Activated CD4-positive, alpha-beta T cell treated with anti-CD3 and anti-CD28 coated beads, Interleukin-2, amount 10 ng/mL, durations not matched to agents 7 days and 5 days (primary cell): Measurements from ENCODE around the gene HNRNPLL. TPM values are rescaled to one million over a fixed set of nuclear protein-coding genes. Genes with fewer than 3 reads are reported as not detected.

Experiments
- CTCF ChIA-PET: fragments of 350-600 bp; sonication (Branson Sonifier 250); formaldehyde crosslinking; loops from one replicate; lab custom pipeline; 2021; ENCODE audit warnings: antibody characterized with exemption; lab: Charles Lee
- POLR2A ChIA-PET: fragments of 350-600 bp; sonication (Branson Sonifier 250); formaldehyde crosslinking; loops from one replicate; lab custom pipeline; 2021; ENCODE audit warnings: antibody characterized with exemption; lab: Charles Lee
- DNase-seq: peaks from one replicate; pipeline ENCODE4 v3.0.0-alpha.2; 2020
- H3K27ac Mint-ChIP-seq: one replicate; pipeline ENCODE4 v1.8.0; 2021; ENCODE audit warnings: mild to moderate bottlenecking, moderate library complexity, mixed read lengths
- H3K27me3 Mint-ChIP-seq: one replicate; pipeline ENCODE4 v1.8.0; 2021; ENCODE audit warnings: mixed read lengths
- H3K36me3 Mint-ChIP-seq: one replicate; pipeline ENCODE4 v1.8.0; 2021; ENCODE audit warnings: low read depth, mixed read lengths
- H3K4me1 Mint-ChIP-seq: one replicate; pipeline ENCODE4 v1.8.0; 2021; ENCODE audit warnings: mixed read lengths
- H3K4me3 Mint-ChIP-seq: one replicate; pipeline ENCODE4 v1.8.0; 2021; ENCODE audit warnings: mild to moderate bottlenecking, moderate library complexity, mixed read lengths
- H3K9me3 Mint-ChIP-seq: one replicate; pipeline ENCODE4 v1.8.0; 2021; ENCODE audit warnings: mixed read lengths
- total RNA-seq, 2 experiments: library from RNA; stranded (reverse); gene quantifications; one replicate each; pipeline ENCODE4 v1.2.3, GENCODE V29; 2021

HNRNPLL gene
- total RNA-seq, 2 experiments from 2014 or later = 54.2 to 55.8 TPM

DNA sequence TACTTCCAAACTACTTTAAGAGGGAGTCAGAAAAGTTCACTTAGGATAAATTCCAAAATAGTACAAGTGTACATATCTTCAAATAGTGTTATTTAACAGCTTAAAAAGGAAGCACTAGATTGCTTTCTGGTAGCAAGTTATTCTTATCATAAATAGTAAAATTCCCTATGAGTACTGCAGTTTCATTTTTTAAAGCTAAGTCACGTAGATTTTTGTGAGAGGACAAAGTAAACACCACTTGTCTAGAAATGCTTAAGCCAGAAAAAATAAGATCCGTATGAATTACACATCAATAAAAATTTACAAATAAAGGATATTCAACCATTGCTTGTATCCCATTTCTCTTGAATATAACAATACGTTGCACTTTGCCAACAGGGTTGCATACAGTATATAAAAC is 19.2 kb downstream of the HNRNPLL start:
- H3K36me3 Mint-ChIP-seq = peaks cover 37% of the 10 kb centered on the region

DNA sequence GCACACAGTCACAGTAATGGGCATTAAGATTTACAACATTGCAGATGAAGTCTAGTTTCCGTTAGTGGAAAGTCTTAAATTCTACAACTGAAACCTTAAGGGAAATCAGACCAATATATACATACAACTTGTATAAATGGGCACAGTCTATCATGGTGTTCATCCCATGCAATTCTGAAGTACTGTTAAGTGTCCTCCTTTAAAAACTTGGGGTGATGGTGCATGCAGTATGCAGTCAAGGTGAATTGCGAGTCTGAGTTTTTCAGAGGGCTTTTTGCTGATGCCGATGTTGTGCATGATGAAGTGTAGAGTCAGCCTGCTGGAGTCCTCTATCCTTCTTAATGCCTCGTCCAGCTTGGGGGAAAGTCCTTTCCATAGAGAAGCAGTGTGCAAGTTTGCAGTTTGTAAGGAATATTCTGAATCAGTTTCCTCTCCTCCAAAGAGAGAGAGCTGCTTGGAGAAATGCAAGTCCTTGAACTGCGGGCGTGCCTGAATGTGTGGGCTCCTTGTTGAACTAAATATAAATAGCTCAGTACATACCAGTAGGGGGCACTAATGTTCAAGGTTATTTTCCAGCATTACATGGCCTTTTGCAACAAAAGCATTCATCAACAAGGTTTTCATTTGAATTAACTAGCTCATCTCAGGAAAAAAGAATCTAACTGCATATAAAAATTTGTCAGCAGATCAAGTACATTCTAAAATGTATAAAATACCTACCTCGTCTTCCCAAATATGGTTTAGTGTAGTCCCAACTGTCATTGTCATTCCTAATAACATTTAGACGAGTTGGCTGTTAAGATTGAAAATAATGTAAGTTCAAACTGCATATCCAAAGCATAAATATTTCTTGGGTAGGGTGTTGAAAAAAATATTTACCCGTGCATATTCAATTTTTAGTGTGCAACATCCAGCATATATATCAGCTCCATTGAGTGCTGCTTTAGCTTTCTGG is 21.3 kb downstream of the HNRNPLL start:
- H3K36me3 Mint-ChIP-seq = peaks cover 44% of the 10 kb centered on the region

More for the DNA sequence above, 19.2 kb downstream of the HNRNPLL start:
- Mint-ChIP-seq H3K9me3 (no peaks in the 10 kb centered on the region), H3K27me3 (no peaks in the 10 kb centered on the region), H3K4me3 (no peak overlapping the region), H3K27ac (no peak overlapping the region), H3K4me1 (peaks cover 23% of the 10 kb centered on the region)
- ChIA-PET CTCF (interaction anchor here (0.5 to 1.9 kb wide), 5 partner anchors 24 to 148 kb away, joined by 3 to 5 read pairs (median 3); partner anchors contain the start of gene GALM), POLR2A (no interaction called here)
- no peak for DNase-seq

GRCh38 chr2:38580115-38580636 is 22.6 kb downstream of the HNRNPLL start:
- Mint-ChIP-seq H3K4me1 (peaks cover 16% of the 10 kb centered on the region), H3K27ac (no peak overlapping the region), H3K36me3 (peaks cover 39% of the 10 kb centered on the region), H3K9me3 (no peaks in the 10 kb centered on the region), H3K4me3 (no peak overlapping the region), H3K27me3 (no peaks in the 10 kb centered on the region)
- ChIA-PET CTCF (interaction anchor here (0.6 to 2.3 kb wide), 5 partner anchors 11 to 151 kb away, joined by 3 to 5 read pairs (median 3); no protein-coding TSS in a partner anchor), POLR2A (no interaction called here)
- DNase-seq = no peak

More for the DNA sequence above, 21.3 kb downstream of the HNRNPLL start:
- Mint-ChIP-seq H3K27me3 (no peaks in the 10 kb centered on the region), H3K27ac (no peak overlapping the region), H3K9me3 (no peaks in the 10 kb centered on the region), H3K4me3 (no peak overlapping the region), H3K4me1 (peaks cover 21% of the 10 kb centered on the region)
- POLR2A ChIA-PET = interaction anchor here (0.5 to 1.6 kb wide), 5 partner anchors 9 to 1240 kb away, joined by 3 to 7 read pairs (median 4); partner anchors contain the start of gene SRSF7
- DNase-seq = peak; percentile 58
- CTCF ChIA-PET = interaction anchor here (0.7 to 2.2 kb wide), 43 partner anchors 9 to 181 kb away, joined by 3 to 18 read pairs (median 4); partner anchors contain the start of genes GALM, HNRNPLL and SRSF7

DNA sequence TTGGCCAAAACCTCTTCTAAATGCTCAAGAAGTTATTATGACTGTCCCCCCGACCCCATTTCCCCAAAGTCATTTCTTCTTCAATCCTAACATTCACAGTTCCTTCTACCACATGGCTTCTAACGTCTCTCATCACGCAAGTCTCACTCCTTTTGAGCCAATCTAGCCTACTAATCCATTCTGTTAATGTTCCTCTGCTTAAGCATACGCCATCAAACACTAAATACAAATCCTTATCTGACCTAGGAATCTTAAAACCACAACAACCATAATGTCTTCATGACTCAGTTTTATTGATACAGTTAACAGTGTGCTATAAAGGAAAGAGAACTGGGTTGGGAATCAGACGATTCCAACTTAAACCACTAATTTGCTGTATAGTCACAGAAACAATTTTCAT is 23.9 kb downstream of the HNRNPLL start:
- ChIA-PET CTCF (interaction anchor here (0.5 to 2.3 kb wide), 4 partner anchors 25 to 432 kb away, joined by 3 to 5 read pairs (median 4); no protein-coding TSS in a partner anchor), POLR2A (no interaction called here)
- no peak overlapping the region for H3K4me3 Mint-ChIP-seq
- no peak for DNase-seq
- peaks cover 16% of the 10 kb centered on the region for H3K4me1 Mint-ChIP-seq
- peaks cover 42% of the 10 kb centered on the region for H3K36me3 Mint-ChIP-seq
- peak overlapping the region; percentile 14 for H3K27ac Mint-ChIP-seq
- no peaks in the 10 kb centered on the region for H3K27me3 Mint-ChIP-seq
- no peaks in the 10 kb centered on the region for H3K9me3 Mint-ChIP-seq

DNA sequence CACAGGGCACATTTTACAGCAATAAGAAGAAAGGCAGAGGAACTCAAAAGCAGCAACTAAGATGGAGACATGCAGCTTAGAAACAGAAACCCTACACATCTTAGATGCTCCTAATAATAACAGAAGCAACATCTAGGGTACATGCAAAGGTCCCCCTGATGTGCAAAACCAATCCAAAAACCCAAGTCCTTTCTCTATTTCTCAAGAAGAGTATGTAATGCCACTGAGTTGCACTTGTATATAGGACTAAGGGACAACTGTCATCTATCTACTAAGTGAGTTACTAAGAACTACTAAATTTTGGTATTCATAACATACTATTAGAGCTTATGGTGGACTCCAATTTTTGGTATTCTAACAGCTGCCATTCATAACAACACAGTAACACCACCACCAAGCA is 28.4 kb downstream of the HNRNPLL start:
- ChIA-PET CTCF (interaction anchor here (1.0 to 1.9 kb wide), 4 partner anchors 9 to 167 kb away, joined by 3 to 5 read pairs (median 4); partner anchors contain the start of gene HNRNPLL), POLR2A (interaction anchor here (0.6 kb wide), 1 partner anchor 171 kb away, joined by 4 read pairs; no protein-coding TSS in a partner anchor)
- H3K36me3 Mint-ChIP-seq = peaks cover 36% of the 10 kb centered on the region
- H3K9me3 Mint-ChIP-seq = no peaks in the 10 kb centered on the region
- no peak overlapping the region for H3K4me3 Mint-ChIP-seq
- no peaks in the 10 kb centered on the region for H3K27me3 Mint-ChIP-seq
- no peak for DNase-seq
- H3K4me1 Mint-ChIP-seq = peaks cover 13% of the 10 kb centered on the region
- no peak overlapping the region for H3K27ac Mint-ChIP-seq

- DNase-seq = no peak
- Mint-ChIP-seq H3K9me3 (no peaks in the 10 kb centered on the region), H3K27ac (no peak overlapping the region), H3K36me3 (peaks cover 37% of the 10 kb centered on the region), H3K27me3 (no peaks in the 10 kb centered on the region), H3K4me3 (no peak overlapping the region), H3K4me1 (peaks cover 10% of the 10 kb centered on the region)
- ChIA-PET POLR2A (no interaction called here), CTCF (interaction anchor here (0.9 kb wide), 1 partner anchor 9 kb away, joined by 3 read pairs; no protein-coding TSS in a partner anchor)
Measured at GRCh38 chr2:38572167-38572566, 30.6 kb downstream of the HNRNPLL start.

DNA sequence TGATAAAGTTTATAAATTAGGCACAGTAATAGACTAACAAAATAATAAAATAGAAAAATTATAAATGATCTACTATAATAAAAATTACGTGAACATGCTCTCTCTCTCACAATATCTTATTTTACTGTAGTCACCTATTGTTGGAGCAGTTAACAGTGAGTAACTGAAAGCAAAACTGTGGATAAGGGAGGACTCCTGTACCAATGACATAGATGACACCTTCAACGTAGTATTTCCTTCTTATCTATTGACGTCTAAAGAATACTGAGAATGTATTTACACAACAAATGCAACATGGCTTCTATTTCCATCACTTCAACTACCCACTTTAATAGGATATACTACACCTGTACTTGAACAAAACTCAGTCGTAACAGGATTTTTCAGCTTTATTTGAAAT is 31.5 kb downstream of the HNRNPLL start:
- ChIA-PET CTCF (no interaction called here), POLR2A (no interaction called here)
- peaks cover 34% of the 10 kb centered on the region for H3K36me3 Mint-ChIP-seq
- H3K27me3 Mint-ChIP-seq = no peaks in the 10 kb centered on the region
- no peak for DNase-seq
- H3K27ac Mint-ChIP-seq = no peak overlapping the region
- H3K9me3 Mint-ChIP-seq = no peaks in the 10 kb centered on the region
- peaks cover 9% of the 10 kb centered on the region for H3K4me1 Mint-ChIP-seq
- no peak overlapping the region for H3K4me3 Mint-ChIP-seq

- Mint-ChIP-seq H3K36me3 (peaks cover 31% of the 10 kb centered on the region), H3K27me3 (no peaks in the 10 kb centered on the region), H3K27ac (no peak overlapping the region), H3K4me1 (peaks cover 9% of the 10 kb centered on the region), H3K4me3 (no peak overlapping the region), H3K9me3 (no peaks in the 10 kb centered on the region)
- no peak for DNase-seq
- POLR2A ChIA-PET = no interaction called here
- CTCF ChIA-PET = interaction anchor here (2.9 kb wide), 1 partner anchor 13 kb away, joined by 12 read pairs; no protein-coding TSS in a partner anchor
Measured at GRCh38 chr2:38568724-38569436, 33.8 kb downstream of the HNRNPLL start.

DNA sequence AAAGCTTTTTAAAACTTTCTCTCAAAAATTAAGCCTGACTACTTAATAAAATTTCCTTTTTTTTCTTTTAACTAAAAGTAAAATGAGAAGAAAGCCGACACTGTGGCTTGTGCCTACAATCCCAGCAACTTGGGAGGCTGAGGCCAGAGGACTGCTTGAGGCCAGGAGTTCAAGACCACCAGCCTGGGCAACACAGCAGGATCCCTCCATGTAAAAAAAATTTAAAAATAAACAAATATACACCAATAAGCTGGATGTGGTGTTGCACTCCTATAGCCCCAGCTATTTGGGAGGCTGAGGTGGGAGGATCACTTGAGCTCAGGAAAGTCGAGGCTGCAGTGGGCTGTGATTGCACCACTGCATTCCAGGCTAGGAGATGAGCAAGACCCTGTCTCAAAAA is 37.4 kb downstream of the HNRNPLL start:
- Mint-ChIP-seq H3K4me3 (no peak overlapping the region), H3K9me3 (no peaks in the 10 kb centered on the region), H3K4me1 (peaks cover 4% of the 10 kb centered on the region), H3K36me3 (peaks cover 37% of the 10 kb centered on the region), H3K27me3 (no peaks in the 10 kb centered on the region), H3K27ac (no peak overlapping the region)
- ChIA-PET CTCF (interaction anchor here (0.6 to 2.1 kb wide), 7 partner anchors 8 to 1407 kb away, joined by 3 to 12 read pairs (median 5); partner anchors contain the start of gene SRSF7), POLR2A (interaction anchor here (0.6 kb wide), 2 partner anchors 102 to 142 kb away, joined by 3 read pairs; no protein-coding TSS in a partner anchor)
- no peak for DNase-seq

- Mint-ChIP-seq H3K27me3 (no peaks in the 10 kb centered on the region), H3K36me3 (peaks cover 24% of the 10 kb centered on the region), H3K9me3 (no peaks in the 10 kb centered on the region), H3K4me1 (no peaks in the 10 kb centered on the region), H3K27ac (no peak overlapping the region), H3K4me3 (no peak overlapping the region)
- DNase-seq = no peak
- ChIA-PET POLR2A (no interaction called here), CTCF (interaction anchor here (0.7 to 2.5 kb wide), 3 partner anchors 10 to 179 kb away, joined by 3 to 11 read pairs (median 5); no protein-coding TSS in a partner anchor)
Measured at GRCh38 chr2:38561691-38562090, 41.0 kb downstream of the HNRNPLL start.

DNA sequence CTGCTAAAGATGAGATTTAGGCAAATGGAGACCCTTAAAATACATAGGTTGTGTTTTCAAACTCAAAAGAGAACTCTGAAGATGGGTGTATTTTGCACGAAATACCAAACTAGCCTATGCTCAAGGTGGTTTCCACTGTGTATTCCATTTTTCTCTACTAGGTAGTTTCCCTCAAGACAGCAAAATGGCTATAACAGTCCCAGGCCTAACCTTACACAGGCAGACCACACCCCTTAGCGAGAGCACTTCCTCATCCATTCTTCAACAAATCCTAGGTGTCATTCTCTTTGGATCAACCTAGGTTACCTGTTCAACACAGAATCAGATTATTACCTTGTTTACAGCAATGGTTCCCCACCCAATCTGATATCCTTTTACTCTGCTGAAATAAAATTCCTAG is 42.6 kb downstream of the HNRNPLL start:
- Mint-ChIP-seq H3K27ac (no peak overlapping the region), H3K9me3 (no peaks in the 10 kb centered on the region), H3K36me3 (peaks cover 21% of the 10 kb centered on the region), H3K4me1 (no peaks in the 10 kb centered on the region), H3K4me3 (no peak overlapping the region), H3K27me3 (no peaks in the 10 kb centered on the region)
- ChIA-PET POLR2A (interaction anchor here (0.6 kb wide), 1 partner anchor 191 kb away, joined by 6 read pairs; the partner anchor contains the start of gene SRSF7), CTCF (no interaction called here)
- no peak for DNase-seq

GRCh38 chr2:38557981-38558380 is 44.7 kb downstream of the HNRNPLL start:
- H3K27me3 Mint-ChIP-seq = no peaks in the 10 kb centered on the region
- H3K36me3 Mint-ChIP-seq = peaks cover 23% of the 10 kb centered on the region
- no peak for DNase-seq
- ChIA-PET POLR2A (no interaction called here), CTCF (interaction anchor here (0.6 to 1.9 kb wide), 2 partner anchors 9 to 1452 kb away, joined by 5 to 6 read pairs; no protein-coding TSS in a partner anchor)
- no peaks in the 10 kb centered on the region for H3K9me3 Mint-ChIP-seq
- no peaks in the 10 kb centered on the region for H3K4me1 Mint-ChIP-seq
- no peak overlapping the region for H3K27ac Mint-ChIP-seq
- no peak overlapping the region for H3K4me3 Mint-ChIP-seq
